Body of pancreas (tissue), 4 donors: ENCODE data around the gene INO80C.

Experiments used
- CTCF ChIP-seq, 7 experiments: fragments of 450-650 bp in 4 of 7; fragments of 200-600 bp in 3 of 7; sonication (generic) in 3 of 7; IDR thresholded peaks; one replicate each; pipeline ENCODE4 v1.5.1; 2016 to 2019; ENCODE audit warnings: antibody characterized with exemption in 7 of 7
- POLR2A ChIP-seq, 3 donors: fragments of 450-650 bp; IDR thresholded peaks; one replicate each; pipeline ENCODE4 v1.6.1; 2016; ENCODE audit warnings: antibody characterized with exemption in 3 of 3, mild to moderate bottlenecking in 2 of 3

GRCh38 chr18:35516351-35516750, 18.6 kb upstream of the INO80C start:
- no peak for TF ChIP-seq CTCF (IDR thresholded peaks at IDR 0.05)
- no peak for TF ChIP-seq POLR2A (IDR thresholded peaks at IDR 0.05)
